Activated naive CD8-positive, alpha-beta T cell treated with anti-CD3 and anti-CD28 coated beads for 36 hours (primary cell): ENCODE measurements around the gene SDF4. TPM values are rescaled to one million over a fixed set of nuclear protein-coding genes. Genes with fewer than 3 reads are reported as not detected.

Experiments
- DNase-seq: peaks from one replicate; pipeline ENCODE4 v3.0.0; 2021
- H3K27ac Mint-ChIP-seq: one replicate; pipeline ENCODE4 v1.8.0; 2022; ENCODE audit warnings: mild to moderate bottlenecking, moderate library complexity, mixed read lengths
- H3K27me3 Mint-ChIP-seq: one replicate; pipeline ENCODE4 v1.8.0; 2022; ENCODE audit warnings: mild to moderate bottlenecking, mixed read lengths
- H3K36me3 Mint-ChIP-seq: one replicate; pipeline ENCODE4 v1.8.0; 2021; ENCODE audit warnings: mild to moderate bottlenecking, mixed read lengths
- H3K4me1 Mint-ChIP-seq: one replicate; pipeline ENCODE4 v1.8.0; 2021; ENCODE audit warnings: mixed read lengths
- H3K4me3 Mint-ChIP-seq: one replicate; pipeline ENCODE4 v1.8.0; 2022; ENCODE audit warnings: mild to moderate bottlenecking, moderate library complexity, mixed read lengths
- H3K9me3 Mint-ChIP-seq: one replicate; pipeline ENCODE4 v1.8.0; 2022; ENCODE audit warnings: mixed read lengths
- total RNA-seq, 2 experiments: library from RNA; stranded (reverse); gene quantifications; one replicate each; pipeline ENCODE4 v1.2.3, GENCODE V29; 2021

Gene SDF4, protein sequence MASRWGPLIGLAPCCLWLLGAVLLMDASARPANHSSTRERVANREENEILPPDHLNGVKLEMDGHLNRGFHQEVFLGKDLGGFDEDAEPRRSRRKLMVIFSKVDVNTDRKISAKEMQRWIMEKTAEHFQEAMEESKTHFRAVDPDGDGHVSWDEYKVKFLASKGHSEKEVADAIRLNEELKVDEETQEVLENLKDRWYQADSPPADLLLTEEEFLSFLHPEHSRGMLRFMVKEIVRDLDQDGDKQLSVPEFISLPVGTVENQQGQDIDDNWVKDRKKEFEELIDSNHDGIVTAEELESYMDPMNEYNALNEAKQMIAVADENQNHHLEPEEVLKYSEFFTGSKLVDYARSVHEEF
- total RNA-seq, result 10 to 100 TPM; 85.9 to 95.9 TPM

DNA sequence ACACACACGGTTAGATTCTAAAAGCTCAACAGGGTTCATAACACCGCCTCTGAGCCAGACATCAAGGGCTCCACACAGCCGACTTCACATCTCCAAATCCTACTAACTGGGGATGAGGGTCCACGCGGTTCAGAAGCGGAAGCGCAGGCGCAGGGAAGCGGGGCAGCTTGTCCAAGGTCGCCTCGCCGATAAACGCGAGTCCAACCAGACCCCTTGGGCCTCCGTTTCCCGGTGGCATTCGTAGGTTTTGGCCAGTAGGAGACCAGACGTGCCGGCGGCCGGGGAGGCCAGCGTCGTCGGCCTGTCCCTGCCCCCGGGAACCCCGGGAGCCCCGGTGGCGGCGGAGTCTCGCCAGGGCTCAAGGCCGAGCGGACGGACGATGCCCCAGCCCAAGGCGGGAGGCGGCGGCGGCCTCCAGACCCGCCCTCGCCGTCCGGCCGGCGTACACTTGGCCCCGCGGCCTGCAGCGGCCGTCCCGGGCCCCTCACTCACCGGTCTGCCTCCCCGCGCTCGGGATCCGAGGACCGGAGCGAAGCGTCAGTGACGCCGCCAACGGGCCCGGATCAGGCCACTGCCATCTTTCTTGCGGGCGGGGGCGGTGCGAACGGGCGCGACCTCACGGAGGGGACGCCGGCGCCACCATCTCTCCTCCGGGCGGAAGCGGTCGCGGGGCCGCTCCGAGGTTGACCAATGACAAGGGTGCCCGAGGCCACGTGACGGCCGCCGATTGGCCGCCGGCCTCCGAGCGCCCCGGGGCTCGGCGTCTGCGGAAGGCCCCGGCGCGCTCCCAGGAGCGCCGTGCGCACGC is at the start of gene SDF4:
TSS of gene SDF4 (minus strand) at position 602 of the 808 bp plus-strand sequence. CDS start 3,229 bp downstream, outside the sequence.
- Mint-ChIP-seq H3K4me3 (peak within 1 kb of the TSS; percentile 93), H3K27ac (peak within 1 kb of the TSS; percentile 86), H3K27me3 (no peaks in the 10 kb centered on the region), H3K4me1 (peaks cover 26% of the 10 kb centered on the region), H3K36me3 (peaks cover 36% of the 10 kb centered on the region), H3K9me3 (no peaks in the 10 kb centered on the region)
- DNase-seq, result peak; percentile 99

DNA sequence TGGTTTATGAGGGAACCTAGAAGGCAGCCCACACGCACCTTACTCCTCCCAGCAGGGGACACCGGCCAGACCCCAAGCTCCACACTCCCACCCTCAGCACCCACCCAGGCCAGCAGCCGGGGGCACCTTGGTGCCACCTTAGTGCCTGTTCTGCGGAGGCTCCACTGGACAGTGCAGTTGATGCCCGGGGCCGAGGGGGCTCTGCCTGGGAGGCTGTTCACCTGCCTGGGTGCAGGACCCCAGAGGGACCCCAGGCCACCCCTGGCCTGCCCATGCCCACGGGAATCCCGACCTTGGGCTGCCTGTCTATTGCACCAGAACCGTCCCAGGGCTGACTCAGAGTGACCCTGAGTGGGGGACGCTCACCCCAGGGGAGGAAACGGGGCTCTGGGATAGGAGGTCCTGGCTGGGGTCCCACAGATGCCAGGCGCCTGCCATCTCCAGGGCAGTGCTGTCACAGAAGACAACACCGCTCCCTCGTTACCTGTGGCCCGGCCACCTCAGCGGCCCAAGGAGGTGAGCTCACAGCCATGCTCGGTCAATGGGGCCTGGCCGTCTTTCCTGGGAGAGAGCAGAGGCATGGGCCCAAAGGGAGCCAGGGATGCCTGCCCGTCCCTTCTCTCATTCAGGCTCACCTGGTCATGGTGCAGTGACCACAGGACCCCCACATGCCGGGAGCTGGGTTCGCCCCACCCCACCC is 49.1 kb upstream of the SDF4 start:
- no peak overlapping the region for H3K27ac Mint-ChIP-seq
- H3K4me1 Mint-ChIP-seq, result no peaks in the 10 kb centered on the region
- no peak overlapping the region for H3K4me3 Mint-ChIP-seq
- H3K27me3 Mint-ChIP-seq, result no peaks in the 10 kb centered on the region
- H3K36me3 Mint-ChIP-seq, result no peaks in the 10 kb centered on the region
- DNase-seq, result no peak
- H3K9me3 Mint-ChIP-seq, result no peaks in the 10 kb centered on the region

DNA sequence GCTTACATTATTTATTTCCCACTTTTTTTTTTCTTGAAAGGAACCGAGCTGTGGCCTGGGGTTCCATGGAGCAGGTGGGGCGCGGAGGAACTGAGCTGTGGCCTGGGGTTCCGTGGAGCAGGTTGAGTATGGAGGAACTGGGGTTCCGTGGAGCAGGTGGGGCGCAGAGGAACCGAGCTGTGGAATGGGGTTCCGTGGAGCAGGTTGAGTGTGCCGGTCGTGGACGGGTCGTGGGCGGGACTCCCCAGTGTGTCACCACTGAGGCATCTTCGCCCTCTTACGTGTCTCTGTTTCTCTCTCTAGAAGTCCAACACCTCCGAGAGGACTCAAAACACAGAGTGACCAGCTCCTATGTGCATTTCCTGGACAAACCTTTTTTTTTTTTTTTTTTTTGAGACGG is 47.2 kb upstream of the SDF4 start:
- Mint-ChIP-seq H3K27me3 (no peaks in the 10 kb centered on the region), H3K27ac (no peak overlapping the region), H3K36me3 (no peaks in the 10 kb centered on the region), H3K4me3 (no peak overlapping the region), H3K9me3 (no peaks in the 10 kb centered on the region), H3K4me1 (peaks cover 6% of the 10 kb centered on the region)
- DNase-seq, result no peak

- Mint-ChIP-seq H3K27me3 (no peaks in the 10 kb centered on the region), H3K27ac (no peak overlapping the region), H3K4me3 (no peak overlapping the region), H3K9me3 (no peaks in the 10 kb centered on the region), H3K36me3 (no peaks in the 10 kb centered on the region), H3K4me1 (peaks cover 6% of the 10 kb centered on the region)
- no peak for DNase-seq
Measured at GRCh38 chr1:1278620-1279019, 46.8 kb upstream of the SDF4 start.

- Mint-ChIP-seq H3K4me3 (no peak overlapping the region), H3K27me3 (no peaks in the 10 kb centered on the region), H3K9me3 (no peaks in the 10 kb centered on the region), H3K27ac (no peak overlapping the region), H3K36me3 (peaks cover 14% of the 10 kb centered on the region), H3K4me1 (peaks cover 24% of the 10 kb centered on the region)
- DNase-seq, result no peak
Measured at GRCh38 chr1:1275836-1276235, 44.0 kb upstream of the SDF4 start.

DNA sequence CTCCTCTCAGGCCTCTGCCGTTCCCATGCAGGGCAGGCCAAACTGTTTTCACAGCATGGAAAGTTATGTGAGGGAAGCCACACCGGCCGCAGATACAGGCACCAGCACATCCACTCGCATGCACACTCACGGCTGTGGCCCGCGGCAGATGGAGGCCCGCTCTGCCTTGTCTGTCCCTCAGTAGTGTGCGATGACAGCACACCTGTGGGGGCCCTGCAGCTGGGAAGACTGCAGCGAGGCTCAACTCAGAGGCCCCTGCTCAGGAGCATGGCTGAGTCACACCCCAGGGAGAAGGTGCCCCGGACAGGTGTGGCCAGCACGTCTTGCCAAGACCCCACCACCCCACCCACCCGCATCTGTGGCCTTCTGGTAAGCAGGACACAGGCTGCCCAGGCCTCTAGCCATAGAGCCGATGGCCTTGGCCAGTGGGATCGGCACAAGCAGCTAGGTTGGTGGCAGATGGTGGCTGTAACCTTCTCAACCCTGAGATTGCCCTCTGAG is 43.2 kb upstream of the SDF4 start:
- Mint-ChIP-seq H3K36me3 (peaks cover 23% of the 10 kb centered on the region), H3K4me1 (peaks cover 32% of the 10 kb centered on the region), H3K4me3 (peak overlapping the region; percentile 79), H3K9me3 (no peaks in the 10 kb centered on the region), H3K27me3 (no peaks in the 10 kb centered on the region), H3K27ac (no peak overlapping the region)
- no peak for DNase-seq

DNA sequence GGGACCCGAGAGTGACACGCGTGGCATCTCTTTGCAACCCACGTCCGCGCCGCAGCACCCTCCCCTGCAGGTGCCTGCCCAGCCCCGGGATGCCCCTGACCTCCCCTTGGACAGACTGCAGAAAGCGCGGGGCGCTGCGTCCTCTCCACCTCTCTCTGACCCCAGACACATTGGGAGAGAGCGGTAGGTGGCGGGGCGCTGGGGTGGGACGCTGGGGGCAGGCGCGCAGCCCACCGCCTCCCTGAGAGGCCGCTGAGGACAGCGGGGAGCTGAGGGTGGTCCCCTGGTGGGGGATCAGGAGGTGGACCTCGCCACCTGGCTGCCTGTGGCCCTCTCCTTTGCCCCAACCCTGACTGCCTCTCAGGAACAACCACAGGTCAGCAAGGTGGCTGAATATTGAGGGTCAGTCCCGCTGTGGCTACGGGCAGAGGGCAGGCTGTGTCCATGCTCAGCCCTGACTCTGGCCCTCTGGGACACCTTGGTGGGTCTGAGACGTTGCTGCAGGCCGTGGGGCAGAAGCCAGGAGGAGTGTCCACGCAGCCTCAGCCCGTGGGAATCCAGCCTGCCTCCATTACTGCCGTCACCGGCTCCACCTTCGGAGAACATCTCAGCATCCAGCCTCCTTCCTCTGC is 42.6 kb upstream of the SDF4 start:
- H3K27ac Mint-ChIP-seq, result no peak overlapping the region
- H3K4me3 Mint-ChIP-seq, result peak overlapping the region; percentile 79
- H3K4me1 Mint-ChIP-seq, result peaks cover 36% of the 10 kb centered on the region
- H3K36me3 Mint-ChIP-seq, result peaks cover 26% of the 10 kb centered on the region
- no peaks in the 10 kb centered on the region for H3K27me3 Mint-ChIP-seq
- H3K9me3 Mint-ChIP-seq, result no peaks in the 10 kb centered on the region
- no peak for DNase-seq

GRCh38 chr1:1273512-1274298 is 41.9 kb upstream of the SDF4 start, which contains the start of gene UBE2J2:
Gene UBE2J2, minus strand, starts transcription at chr1:1273854. Its CDS starts 5,862 bp downstream, at chr1:1267992.
- Mint-ChIP-seq H3K27me3 (no peaks in the 10 kb centered on the region), H3K4me3 (peak within 1 kb of the TSS; percentile 90), H3K4me1 (peaks cover 36% of the 10 kb centered on the region), H3K27ac (peak within 1 kb of the TSS; percentile 83), H3K36me3 (peaks cover 26% of the 10 kb centered on the region), H3K9me3 (no peaks in the 10 kb centered on the region)
- DNase-seq, result peak; percentile 93

DNA sequence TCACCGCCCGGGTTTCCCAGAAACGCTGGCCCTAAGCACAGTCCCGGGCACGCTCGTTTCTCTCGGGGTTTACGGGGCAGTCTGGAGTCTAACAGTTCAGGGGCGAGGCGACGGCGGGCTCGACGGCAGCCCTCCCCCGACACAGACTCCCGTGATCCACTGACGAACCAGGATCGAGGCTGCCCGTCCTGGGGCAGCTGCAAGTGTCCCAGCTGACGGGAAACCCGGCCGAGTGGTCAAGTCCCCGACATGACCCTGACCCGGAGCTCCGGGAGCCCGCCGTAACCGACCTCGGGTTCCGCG is 41.4 kb upstream of the SDF4 start:
- peaks cover 36% of the 10 kb centered on the region for H3K4me1 Mint-ChIP-seq
- no peaks in the 10 kb centered on the region for H3K27me3 Mint-ChIP-seq
- H3K9me3 Mint-ChIP-seq, result no peaks in the 10 kb centered on the region
- no peak for DNase-seq
- peak overlapping the region; percentile 83 for H3K27ac Mint-ChIP-seq
- peaks cover 27% of the 10 kb centered on the region for H3K36me3 Mint-ChIP-seq
- peak overlapping the region; percentile 90 for H3K4me3 Mint-ChIP-seq

- H3K36me3 Mint-ChIP-seq, result peaks cover 30% of the 10 kb centered on the region
- no peak for DNase-seq
- H3K4me1 Mint-ChIP-seq, result peaks cover 36% of the 10 kb centered on the region
- peak overlapping the region; percentile 83 for H3K27ac Mint-ChIP-seq
- no peaks in the 10 kb centered on the region for H3K9me3 Mint-ChIP-seq
- H3K4me3 Mint-ChIP-seq, result peak overlapping the region; percentile 90
- H3K27me3 Mint-ChIP-seq, result no peaks in the 10 kb centered on the region
Measured at GRCh38 chr1:1272341-1273208, 40.8 kb upstream of the SDF4 start.

DNA sequence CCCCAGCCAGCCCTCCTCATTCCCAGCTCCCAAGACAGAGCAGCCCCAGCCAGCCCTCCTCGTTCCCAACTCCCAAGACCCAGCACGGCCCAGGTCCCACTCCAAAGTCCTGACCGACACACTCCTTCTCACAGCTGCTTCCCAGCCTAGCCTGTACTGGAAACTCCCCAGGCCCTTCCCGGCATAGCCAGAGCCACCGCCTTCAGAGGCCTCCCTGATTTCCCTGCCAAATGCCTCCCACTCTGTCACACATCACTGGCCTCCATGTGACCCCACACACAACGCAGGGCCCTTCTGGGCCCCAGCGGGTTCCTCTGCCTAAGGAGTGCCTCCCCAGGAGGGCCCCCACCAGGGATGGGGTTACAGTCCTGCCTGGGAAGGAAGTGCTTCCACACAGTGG is 39.0 kb upstream of the SDF4 start:
- H3K4me1 Mint-ChIP-seq, result peaks cover 36% of the 10 kb centered on the region

GRCh38 chr1:1268284-1268682 is 36.5 kb upstream of the SDF4 start:
- H3K9me3 Mint-ChIP-seq, result no peaks in the 10 kb centered on the region
- peaks cover 46% of the 10 kb centered on the region for H3K36me3 Mint-ChIP-seq
- peaks cover 30% of the 10 kb centered on the region for H3K4me1 Mint-ChIP-seq
- DNase-seq, result no peak
- H3K4me3 Mint-ChIP-seq, result no peak overlapping the region
- H3K27ac Mint-ChIP-seq, result no peak overlapping the region
- H3K27me3 Mint-ChIP-seq, result no peaks in the 10 kb centered on the region

More for the DNA sequence above, 39.0 kb upstream of the SDF4 start:
- H3K9me3 Mint-ChIP-seq, result no peaks in the 10 kb centered on the region
- no peaks in the 10 kb centered on the region for H3K27me3 Mint-ChIP-seq
- no peak for DNase-seq
- peak overlapping the region; percentile 73 for H3K27ac Mint-ChIP-seq
- peak overlapping the region; percentile 63 for H3K4me3 Mint-ChIP-seq
- H3K36me3 Mint-ChIP-seq, result peaks cover 40% of the 10 kb centered on the region

DNA sequence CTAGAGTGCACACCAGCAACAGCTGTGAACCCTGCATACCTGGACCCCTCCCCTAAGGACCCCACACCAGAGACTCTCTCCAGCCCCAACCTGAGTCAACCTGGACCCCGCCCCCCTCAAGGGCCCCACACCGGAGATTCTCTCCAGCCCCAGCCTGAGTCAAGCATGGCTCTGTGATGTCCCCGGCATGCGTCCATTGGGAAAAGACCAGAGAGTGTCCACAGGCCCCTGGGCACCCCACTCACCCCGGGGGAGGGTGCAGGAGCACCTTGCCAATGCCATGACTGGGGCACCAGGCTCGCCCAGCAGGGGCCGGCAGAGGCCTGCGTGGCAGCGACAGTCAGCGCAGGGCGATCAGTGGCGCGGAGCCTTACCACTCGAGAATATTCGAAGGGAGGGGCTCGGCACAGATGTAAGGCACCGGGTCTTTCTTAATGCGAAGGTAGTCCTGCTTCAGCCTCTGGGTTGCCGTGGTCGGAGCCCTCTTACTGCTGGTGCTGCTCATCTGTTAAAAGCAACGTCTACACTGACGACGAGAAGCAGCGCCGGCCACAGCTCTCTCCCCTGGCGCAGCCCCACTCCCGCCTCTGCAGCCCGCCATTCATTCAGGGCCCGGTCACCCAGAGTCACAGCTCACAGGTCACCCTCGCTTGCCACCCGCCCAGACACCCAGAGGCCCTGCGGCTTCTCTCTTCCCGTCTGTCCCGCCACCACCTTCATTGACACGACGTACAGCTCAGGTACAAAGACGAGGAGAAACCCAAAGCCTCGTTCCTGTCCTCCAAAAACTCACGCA is 35.9 kb upstream of the SDF4 start:
- Mint-ChIP-seq H3K9me3 (no peaks in the 10 kb centered on the region), H3K27me3 (no peaks in the 10 kb centered on the region), H3K4me3 (no peak overlapping the region), H3K4me1 (peaks cover 29% of the 10 kb centered on the region), H3K27ac (no peak overlapping the region), H3K36me3 (peaks cover 44% of the 10 kb centered on the region)
- DNase-seq, result no peak
